Measurements from ENCODE around the gene TEKTIP1.

TEKTIP1 gene

DNA sequence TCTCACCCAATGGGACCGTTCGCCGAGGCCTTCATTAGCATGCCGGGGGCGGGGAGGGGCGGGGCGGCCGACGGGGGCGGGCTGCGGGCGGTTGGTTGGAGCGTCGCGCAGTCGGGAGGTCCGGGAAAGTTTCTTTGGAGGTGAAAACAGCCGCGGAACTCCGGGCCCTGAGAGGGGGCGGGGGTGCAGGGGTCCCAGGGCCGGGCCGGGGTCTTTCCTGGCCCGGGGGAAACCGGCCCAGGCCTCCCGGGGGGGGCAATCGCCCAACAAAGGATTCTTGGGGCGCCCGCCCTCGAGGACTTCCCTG, 33.8 kb downstream of the TEKTIP1 start, which contains the start of gene HMG20B:
Gene HMG20B, plus strand, starts transcription at position 90 of the 307 bp plus-strand sequence. CDS start 366 bp downstream, outside the sequence.
- TF ChIP-seq EZH2 (IDR thresholded peaks at IDR 0.05; ENCODE audit: borderline replicate concordance, low read length): no peak
- TF ChIP-seq, protein P1, sequence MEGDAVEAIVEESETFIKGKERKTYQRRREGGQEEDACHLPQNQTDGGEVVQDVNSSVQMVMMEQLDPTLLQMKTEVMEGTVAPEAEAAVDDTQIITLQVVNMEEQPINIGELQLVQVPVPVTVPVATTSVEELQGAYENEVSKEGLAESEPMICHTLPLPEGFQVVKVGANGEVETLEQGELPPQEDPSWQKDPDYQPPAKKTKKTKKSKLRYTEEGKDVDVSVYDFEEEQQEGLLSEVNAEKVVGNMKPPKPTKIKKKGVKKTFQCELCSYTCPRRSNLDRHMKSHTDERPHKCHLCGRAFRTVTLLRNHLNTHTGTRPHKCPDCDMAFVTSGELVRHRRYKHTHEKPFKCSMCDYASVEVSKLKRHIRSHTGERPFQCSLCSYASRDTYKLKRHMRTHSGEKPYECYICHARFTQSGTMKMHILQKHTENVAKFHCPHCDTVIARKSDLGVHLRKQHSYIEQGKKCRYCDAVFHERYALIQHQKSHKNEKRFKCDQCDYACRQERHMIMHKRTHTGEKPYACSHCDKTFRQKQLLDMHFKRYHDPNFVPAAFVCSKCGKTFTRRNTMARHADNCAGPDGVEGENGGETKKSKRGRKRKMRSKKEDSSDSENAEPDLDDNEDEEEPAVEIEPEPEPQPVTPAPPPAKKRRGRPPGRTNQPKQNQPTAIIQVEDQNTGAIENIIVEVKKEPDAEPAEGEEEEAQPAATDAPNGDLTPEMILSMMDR (IDR thresholded peaks at IDR 0.05; ENCODE audit: low read length): no peak
- H2AFZ ChIP-seq (ENCODE audit: low read length): peak within 1 kb of the TSS; percentile 91
- peak within 1 kb of the TSS; percentile 82 for H3K9ac ChIP-seq (ENCODE audit: low read length)

DNA sequence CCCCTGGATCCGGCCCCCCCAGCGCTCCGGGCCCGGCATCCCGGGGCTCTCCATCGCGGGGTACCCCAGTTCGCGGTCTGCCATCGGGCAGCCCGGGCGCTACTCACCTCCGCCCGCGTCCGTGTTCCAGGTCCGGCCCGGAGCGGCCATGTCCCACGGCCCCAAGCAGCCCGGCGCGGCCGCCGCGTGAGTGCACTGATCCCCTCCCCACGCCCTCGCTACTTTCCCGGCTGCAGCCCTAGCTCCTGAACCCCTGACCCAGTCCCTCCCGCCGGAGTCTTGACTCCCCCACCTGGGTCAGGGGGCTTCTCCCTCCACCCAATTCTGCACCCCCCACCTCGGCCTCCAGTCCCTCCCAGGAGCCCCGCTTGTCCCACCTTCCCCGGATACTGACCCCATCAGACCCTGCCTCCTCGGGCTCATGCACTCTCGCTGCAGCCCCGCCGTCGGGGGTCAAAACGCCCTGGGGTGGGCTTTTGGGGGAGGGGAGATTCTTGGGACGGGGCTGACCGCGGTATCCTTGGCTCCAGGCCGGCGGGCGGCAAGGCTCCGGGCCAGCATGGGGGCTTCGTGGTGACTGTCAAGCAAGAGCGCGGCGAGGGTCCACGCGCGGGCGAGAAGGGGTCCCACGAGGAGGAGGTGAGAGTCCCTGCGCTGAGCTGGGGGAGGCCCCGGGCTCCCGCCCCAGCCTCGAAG, 34.3 kb downstream of the TEKTIP1 start:
- Histone ChIP-seq H3K79me2 (ENCODE audit: insufficient read depth, low read length) (no peaks in the 10 kb centered on the region), H3K9ac (ENCODE audit: low read length) (peak overlapping the region; percentile 82), H4K20me1 (ENCODE audit: insufficient read depth, low read length) (no peaks in the 10 kb centered on the region), H3K4me2 (ENCODE audit: low read length) (peak overlapping the region; percentile 75), H3K9me3 (ENCODE audit: low read length) (no peaks in the 10 kb centered on the region), H2AFZ (ENCODE audit: low read length) (no peak overlapping the region), H3K9me2 (ENCODE audit: low read depth, low read length) (no peaks in the 10 kb centered on the region), H3K27ac (ENCODE audit: low read depth, low read length, poor library complexity, severe bottlenecking) (peak overlapping the region; percentile 68), H3K27me3 (ENCODE audit: insufficient read depth, low read length) (peaks cover 6% of the 10 kb centered on the region; the same call in 1 of the 2 replicates), H3K4me3 (ENCODE audit: low read depth, low read length, poor library complexity, severe bottlenecking) (peak overlapping the region; percentile 88), H3K4me1 (ENCODE audit: insufficient read depth, low read length, severe bottlenecking) (peaks cover 21% of the 10 kb centered on the region), H3F3A (ENCODE audit: insufficient read depth, low read length) (0 out of 2 replicates have a peak, but pooled peaks cover 3% of the 10 kb centered on the region), H3K36me3 (ENCODE audit: insufficient read depth, low read length) (peaks cover 18% of the 10 kb centered on the region)
- TF ChIP-seq EZH2 (IDR thresholded peaks at IDR 0.05; ENCODE audit: borderline replicate concordance, low read length): no peak

More for the DNA sequence above, 33.8 kb downstream of the TEKTIP1 start, which contains the start of gene HMG20B:
- Histone ChIP-seq H3K27me3 (ENCODE audit: insufficient read depth, low read length) (peaks cover 6% of the 10 kb centered on the region; the same call in 1 of the 2 replicates), H3K79me2 (ENCODE audit: insufficient read depth, low read length) (no peaks in the 10 kb centered on the region), H3K4me2 (ENCODE audit: low read length) (peak within 1 kb of the TSS; percentile 99), H3K36me3 (ENCODE audit: insufficient read depth, low read length) (peaks cover 18% of the 10 kb centered on the region), H4K20me1 (ENCODE audit: insufficient read depth, low read length) (no peaks in the 10 kb centered on the region), H3K4me3 (ENCODE audit: low read depth, low read length, poor library complexity, severe bottlenecking) (peak within 1 kb of the TSS; percentile 88), H3K9me2 (ENCODE audit: low read depth, low read length) (no peaks in the 10 kb centered on the region), H3K4me1 (ENCODE audit: insufficient read depth, low read length, severe bottlenecking) (peaks cover 21% of the 10 kb centered on the region), H3F3A (ENCODE audit: insufficient read depth, low read length) (0 out of 2 replicates have a peak, but pooled peaks cover 3% of the 10 kb centered on the region), H3K27ac (ENCODE audit: low read depth, low read length, poor library complexity, severe bottlenecking) (peak within 1 kb of the TSS; percentile 68), H3K9me3 (ENCODE audit: low read length) (no peaks in the 10 kb centered on the region)

DNA sequence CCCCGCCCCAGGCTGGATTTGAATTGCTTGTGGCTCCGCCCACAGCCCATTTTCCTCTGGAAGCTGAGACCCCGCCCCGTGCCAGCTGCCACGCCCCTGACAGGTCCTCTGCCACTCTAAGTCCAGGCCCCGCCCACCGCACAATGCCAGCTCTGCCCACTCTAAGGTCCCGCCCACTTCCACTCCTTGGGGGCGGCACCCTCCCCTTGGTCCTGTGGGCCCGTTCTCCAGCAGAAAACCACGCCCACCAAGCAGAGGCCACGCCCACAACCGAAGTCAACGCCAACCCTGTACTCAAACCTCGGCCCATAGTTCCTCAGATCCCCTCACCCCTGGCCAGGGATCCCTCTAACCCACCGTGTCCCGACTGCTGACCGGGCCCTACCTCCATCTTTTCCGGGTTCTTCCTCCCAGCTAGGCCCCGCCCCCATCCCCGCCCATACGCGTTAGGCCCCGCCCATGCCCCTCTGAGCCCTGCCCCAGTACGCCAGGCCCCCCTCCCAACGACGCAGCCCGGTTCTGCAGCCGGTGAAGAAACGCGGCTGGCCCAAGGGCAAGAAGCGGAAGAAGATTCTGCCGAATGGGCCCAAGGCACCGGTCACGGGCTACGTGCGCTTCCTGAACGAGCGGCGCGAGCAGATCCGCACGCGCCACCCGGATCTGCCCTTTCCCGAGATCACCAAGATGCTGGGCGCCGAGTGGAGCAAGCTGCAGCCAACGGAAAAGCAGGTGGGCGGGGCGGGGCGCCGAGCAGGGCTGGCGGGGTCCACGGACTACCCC, 35.1 kb downstream of the TEKTIP1 start:
- H2AFZ ChIP-seq (ENCODE audit: low read length): no peak overlapping the region
- H3K4me2 ChIP-seq (ENCODE audit: low read length): peak overlapping the region; percentile 75
- peak overlapping the region; percentile 88 for H3K4me3 ChIP-seq (ENCODE audit: low read depth, low read length, poor library complexity, severe bottlenecking)
- H3K36me3 ChIP-seq (ENCODE audit: insufficient read depth, low read length): peaks cover 18% of the 10 kb centered on the region
- H3K9me2 ChIP-seq (ENCODE audit: low read depth, low read length): no peaks in the 10 kb centered on the region
- H3K4me1 ChIP-seq (ENCODE audit: insufficient read depth, low read length, severe bottlenecking): peaks cover 21% of the 10 kb centered on the region
- H3K79me2 ChIP-seq (ENCODE audit: insufficient read depth, low read length): no peaks in the 10 kb centered on the region
- H3K27ac ChIP-seq (ENCODE audit: low read depth, low read length, poor library complexity, severe bottlenecking): no peak overlapping the region
- H4K20me1 ChIP-seq (ENCODE audit: insufficient read depth, low read length): no peaks in the 10 kb centered on the region
- H3F3A ChIP-seq (ENCODE audit: insufficient read depth, low read length): 0 out of 2 replicates have a peak, but pooled peaks cover 3% of the 10 kb centered on the region
- TF ChIP-seq EZH2 (IDR thresholded peaks at IDR 0.05; ENCODE audit: borderline replicate concordance, low read length): no peak
- TF ChIP-seq, protein P1 (IDR thresholded peaks at IDR 0.05; ENCODE audit: low read length): no peak
- H3K9ac ChIP-seq (ENCODE audit: low read length): no peak overlapping the region; the same call in 1 of the 2 replicates
- 0 out of 2 replicates have a peak, but pooled peaks cover under 1% of the 10 kb centered on the region for H3K27me3 ChIP-seq (ENCODE audit: insufficient read depth, low read length)
- no peaks in the 10 kb centered on the region for H3K9me3 ChIP-seq (ENCODE audit: low read length)
